Measurements from ENCODE around the gene NUP62.

- TF ChIP-seq CTCF (IDR thresholded peaks at IDR 0.05 in 8 of 11, conservative IDR thresholded peaks at IDR 0.05 in 3 of 11) (no peak), POLR2A (IDR thresholded peaks at IDR 0.05) (no peak), POLR2AphosphoS5 (IDR thresholded peaks at IDR 0.05) (peak in 1 of 3 donors; percentile 5)
Measured at GRCh38 chr19:49906879-49907564, 22.3 kb downstream of the NUP62 start.

Data from spleen (tissue), 7 donors.